GM20000 (cell line): ENCODE measurements around the gene CLDND2.
"Not testable (repeated sequence)": the region's sequence is repeated elsewhere in the genome, so short reads cannot be mapped to it uniquely, and the experiment has no call there.

Experiments
- DNase-seq: peaks from one replicate; pipeline ENCODE4 v3.0.0; 2012; ENCODE audit warnings: low spot score
- TF ChIP-seq, protein P1 (sequence below): IDR thresholded peaks from 2 replicates; pipeline ENCODE4 v1.5.1; 2012; ENCODE audit warnings: mild to moderate bottlenecking, control low read depth; ENCODE audit errors: extremely low read depth, missing control alignments

The CLDND2 gene

DNA sequence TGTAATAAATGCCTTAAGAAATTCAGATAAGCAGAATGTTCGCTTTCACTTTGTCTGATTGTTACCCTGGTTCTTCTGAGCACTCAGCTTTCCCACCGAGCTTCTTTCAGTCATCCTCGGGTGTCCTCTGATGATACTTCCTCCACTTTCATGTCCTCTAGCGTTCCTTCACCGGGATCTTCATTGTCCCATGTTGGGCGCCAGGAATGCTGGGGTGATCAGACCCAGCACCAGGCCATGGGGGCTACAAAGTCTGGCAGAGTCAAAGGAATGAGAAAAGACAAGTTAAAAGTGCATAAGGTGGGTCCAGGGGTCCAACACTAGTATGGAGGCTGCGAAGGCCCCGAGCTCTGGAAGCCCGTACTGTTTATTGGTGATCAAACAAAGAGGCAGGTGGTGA is 33.3 kb upstream of the CLDND2 start:
- no peak for DNase-seq
- TF ChIP-seq, protein P1, sequence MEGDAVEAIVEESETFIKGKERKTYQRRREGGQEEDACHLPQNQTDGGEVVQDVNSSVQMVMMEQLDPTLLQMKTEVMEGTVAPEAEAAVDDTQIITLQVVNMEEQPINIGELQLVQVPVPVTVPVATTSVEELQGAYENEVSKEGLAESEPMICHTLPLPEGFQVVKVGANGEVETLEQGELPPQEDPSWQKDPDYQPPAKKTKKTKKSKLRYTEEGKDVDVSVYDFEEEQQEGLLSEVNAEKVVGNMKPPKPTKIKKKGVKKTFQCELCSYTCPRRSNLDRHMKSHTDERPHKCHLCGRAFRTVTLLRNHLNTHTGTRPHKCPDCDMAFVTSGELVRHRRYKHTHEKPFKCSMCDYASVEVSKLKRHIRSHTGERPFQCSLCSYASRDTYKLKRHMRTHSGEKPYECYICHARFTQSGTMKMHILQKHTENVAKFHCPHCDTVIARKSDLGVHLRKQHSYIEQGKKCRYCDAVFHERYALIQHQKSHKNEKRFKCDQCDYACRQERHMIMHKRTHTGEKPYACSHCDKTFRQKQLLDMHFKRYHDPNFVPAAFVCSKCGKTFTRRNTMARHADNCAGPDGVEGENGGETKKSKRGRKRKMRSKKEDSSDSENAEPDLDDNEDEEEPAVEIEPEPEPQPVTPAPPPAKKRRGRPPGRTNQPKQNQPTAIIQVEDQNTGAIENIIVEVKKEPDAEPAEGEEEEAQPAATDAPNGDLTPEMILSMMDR = no peak

DNA sequence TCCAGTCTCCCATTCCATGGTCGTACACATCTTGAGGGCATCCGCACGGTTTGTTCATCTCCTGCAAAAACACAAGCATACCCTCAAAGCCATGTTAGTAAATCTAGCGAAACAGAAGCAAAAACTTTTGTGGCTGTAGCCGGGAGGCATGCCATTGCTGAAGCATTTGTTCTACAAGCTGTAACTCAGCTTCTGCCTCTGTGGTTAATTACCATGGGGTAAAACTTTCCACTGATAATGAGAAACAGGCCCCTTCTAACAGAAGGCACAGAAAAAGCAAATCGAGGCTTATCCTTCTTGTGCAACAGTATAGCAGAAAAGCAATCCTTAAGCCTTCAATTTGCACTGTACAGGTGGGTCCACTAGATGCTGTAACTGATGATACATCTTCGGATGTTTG is 31.1 kb upstream of the CLDND2 start:
- DNase-seq = not testable (repeated sequence)

DNA sequence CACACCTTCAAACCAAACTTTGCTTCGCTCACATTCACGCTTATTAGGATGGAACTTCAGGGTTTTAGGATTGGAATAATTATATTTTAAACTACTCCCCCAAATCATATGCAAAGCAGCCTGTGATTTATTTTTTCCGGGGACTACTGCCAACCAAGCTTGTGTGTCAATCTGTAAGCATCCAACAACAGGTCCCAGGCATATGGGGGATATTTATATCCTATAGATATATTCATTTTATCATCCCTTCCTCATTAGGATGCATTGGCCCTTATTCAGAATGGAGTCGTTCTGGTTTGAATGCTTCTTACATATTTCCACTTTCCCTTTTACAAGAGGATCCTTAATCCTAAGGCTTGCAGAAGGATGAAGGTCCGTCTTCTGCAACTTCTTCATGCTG is 30.4 kb upstream of the CLDND2 start:
- DNase-seq = no peak
- TF ChIP-seq, protein P1 = no peak

DNA sequence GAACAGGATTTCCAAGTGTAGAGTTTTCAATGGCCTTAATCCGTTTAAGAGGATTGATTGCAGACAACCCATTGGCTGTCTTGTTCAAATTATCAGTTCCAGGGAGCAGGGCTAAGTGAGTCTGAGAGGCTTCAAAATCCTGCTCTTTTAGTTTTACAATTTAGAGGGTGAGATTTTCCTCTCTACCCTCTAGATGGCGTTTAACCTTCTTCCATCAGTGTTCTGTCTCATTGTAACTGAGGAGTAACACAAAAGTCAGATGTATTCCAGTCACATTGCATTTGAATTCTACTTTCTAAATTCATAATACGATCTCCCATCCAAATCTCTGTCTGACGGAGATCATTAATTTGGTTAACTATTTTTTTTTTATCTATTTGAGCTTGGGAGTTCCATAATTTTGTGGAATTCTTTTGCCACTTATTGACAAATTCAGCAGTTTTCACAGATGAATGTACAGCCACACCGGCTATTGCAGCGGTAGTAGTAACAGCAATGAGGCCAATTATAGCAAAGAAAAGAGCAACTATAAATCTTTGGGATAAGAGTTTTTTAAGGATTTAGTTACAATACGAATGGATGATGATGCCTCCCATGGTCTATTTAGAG is 29.4 kb upstream of the CLDND2 start:
- no peak for DNase-seq
- TF ChIP-seq, protein P1 = peak; percentile 40

DNA sequence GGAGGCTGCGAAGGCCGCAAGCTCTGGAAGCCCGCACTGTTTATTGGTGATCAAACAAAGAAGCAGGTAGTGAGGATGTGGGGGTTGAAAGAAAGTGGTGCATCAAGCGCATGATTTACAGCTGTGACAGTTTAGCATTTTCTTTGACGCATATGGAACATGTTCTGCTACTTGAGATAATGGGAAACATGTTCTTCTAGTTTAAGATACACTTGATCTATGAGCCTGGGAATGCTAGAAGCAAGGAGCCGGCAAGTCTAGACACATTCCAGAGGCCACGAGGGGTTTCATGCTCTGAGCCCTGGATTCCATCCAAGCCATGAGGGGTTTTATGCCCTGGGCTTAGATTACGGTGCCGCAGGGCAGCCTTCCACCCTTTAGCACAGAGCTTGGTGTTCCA is 28.6 kb upstream of the CLDND2 start:
- DNase-seq = not testable (repeated sequence)

DNA sequence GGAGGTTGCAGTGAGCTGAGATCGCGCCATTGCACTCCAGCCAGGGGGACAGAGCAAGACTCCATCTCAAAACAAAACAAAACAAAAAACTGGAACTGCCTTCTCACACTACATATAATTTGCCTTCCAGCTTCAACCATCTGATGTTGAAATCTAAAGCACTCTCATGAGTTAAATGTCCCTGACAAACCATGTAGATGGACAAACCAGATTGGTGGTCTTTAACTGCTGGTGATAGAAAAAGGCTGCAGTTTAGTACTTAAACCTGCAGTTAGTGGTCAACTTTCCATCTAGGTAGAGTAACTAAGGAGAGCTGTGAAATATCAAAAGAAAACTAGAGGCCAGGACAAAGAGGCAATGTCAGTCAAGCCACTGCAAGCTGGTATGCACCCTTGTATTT is 27.4 kb upstream of the CLDND2 start:
- TF ChIP-seq, protein P1 = no peak
- no peak for DNase-seq

DNA sequence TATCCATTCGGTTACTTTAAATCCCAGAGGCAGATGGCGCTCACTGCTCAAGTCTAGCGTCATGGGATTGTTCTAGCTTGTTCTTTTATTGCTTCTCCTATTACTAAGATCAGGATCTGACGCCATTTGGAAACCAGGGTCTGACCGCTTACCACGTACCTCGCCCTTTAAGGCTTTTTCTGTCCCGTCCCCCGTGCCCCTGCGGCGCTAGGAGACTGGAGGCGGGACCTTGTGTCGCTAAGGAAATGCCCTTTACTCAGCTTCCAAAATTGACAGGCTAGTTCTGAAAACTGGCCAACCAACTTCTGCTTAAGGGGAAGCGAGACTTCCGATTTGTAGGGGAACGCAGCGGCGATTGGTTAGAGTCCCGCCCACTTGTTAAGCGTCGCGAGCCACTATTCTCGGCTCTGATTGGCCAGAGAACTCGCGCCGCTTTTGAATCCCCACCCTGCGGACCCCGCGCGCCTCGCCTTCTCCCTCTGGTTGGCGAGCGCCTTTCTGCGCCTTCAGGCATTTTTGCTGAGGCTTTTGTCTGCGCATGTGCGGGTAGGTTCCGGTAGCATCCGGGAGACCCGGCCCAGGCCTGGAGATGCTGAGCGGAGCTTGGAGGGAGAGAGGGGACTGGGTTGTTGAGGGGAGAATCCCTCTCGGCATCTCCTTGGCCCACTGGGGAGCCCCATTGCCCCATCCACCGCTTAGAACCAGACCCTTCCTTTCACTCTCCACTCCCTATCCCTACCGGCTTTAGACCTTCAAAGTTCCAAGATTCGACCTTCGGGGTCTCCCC is 25.4 kb upstream of the CLDND2 start:
- TF ChIP-seq, protein P1 = no peak
- DNase-seq = peak; percentile 91

DNA sequence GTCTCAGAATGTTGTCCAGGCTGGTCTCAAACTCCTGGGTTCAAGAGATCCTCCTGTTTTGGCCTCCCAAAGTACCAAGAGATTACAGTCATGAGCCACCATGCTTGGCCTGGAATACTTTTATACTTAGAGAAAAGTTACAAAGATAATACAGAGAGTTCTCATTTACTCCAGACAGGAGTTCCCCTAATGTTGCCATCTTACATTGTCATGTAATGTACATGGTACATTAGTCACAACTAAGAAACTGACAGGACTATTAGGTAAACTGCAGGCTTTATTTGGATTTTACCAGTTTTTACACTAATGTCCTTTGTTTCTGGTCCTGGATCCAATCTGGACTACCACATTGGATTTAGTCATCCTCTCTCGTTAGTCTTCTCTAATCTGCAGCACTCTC is 23.9 kb upstream of the CLDND2 start:
- no peak for DNase-seq
- TF ChIP-seq, protein P1 = no peak
